GM12874 (cell line): Measurements from ENCODE around the gene GGCX.

Source experiments
- TF ChIP-seq, protein P1 (sequence below): IDR thresholded peaks from 2 replicates; pipeline ENCODE4 v1.5.1; 2011; ENCODE audit warnings: low read depth, mild to moderate bottlenecking, control low read depth, low read length, moderate library complexity; ENCODE audit not compliant: insufficient read depth

Gene GGCX

DNA sequence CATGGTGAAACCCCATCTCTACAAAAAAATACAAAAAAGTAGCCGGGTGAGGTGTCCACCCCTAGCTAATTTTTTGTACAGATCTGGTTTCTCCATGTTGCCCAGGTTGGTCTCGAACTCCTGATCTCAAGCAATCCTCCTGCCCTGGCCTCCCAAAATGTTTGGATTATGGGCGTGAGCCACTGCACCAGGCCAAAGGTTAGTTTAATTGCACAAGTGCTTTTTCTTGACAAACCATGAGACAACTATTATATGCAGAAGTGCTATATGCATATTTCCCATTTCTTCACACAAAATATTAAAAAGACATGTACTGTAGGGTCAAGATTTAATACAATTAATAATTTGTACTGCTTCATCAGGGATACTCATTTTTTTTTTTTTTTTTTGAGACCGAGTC is 5.0 kb upstream of the GGCX start:
- TF ChIP-seq, protein P1, sequence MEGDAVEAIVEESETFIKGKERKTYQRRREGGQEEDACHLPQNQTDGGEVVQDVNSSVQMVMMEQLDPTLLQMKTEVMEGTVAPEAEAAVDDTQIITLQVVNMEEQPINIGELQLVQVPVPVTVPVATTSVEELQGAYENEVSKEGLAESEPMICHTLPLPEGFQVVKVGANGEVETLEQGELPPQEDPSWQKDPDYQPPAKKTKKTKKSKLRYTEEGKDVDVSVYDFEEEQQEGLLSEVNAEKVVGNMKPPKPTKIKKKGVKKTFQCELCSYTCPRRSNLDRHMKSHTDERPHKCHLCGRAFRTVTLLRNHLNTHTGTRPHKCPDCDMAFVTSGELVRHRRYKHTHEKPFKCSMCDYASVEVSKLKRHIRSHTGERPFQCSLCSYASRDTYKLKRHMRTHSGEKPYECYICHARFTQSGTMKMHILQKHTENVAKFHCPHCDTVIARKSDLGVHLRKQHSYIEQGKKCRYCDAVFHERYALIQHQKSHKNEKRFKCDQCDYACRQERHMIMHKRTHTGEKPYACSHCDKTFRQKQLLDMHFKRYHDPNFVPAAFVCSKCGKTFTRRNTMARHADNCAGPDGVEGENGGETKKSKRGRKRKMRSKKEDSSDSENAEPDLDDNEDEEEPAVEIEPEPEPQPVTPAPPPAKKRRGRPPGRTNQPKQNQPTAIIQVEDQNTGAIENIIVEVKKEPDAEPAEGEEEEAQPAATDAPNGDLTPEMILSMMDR, result no peak

DNA sequence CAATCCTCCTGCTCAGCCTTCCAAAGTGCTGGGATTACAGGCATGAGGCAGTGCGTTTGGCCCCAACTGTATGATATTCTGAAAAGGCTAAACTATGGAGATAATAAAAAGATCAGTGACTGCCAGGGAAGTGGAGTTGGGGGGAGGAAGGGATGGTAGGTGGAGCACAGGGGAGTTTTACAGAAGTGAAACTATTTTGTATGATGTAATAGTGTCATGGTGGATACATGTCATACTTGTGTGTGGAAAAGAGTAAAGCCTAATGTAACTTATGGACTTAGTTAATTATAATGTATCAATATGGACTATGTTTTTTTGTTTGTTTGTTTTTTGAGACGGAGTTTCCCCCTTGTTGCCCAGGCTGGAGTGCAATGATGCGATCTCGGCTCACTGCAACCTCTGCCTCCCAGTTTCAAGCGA is 2.9 kb upstream of the GGCX start:
- TF ChIP-seq, protein P1, result no peak

DNA sequence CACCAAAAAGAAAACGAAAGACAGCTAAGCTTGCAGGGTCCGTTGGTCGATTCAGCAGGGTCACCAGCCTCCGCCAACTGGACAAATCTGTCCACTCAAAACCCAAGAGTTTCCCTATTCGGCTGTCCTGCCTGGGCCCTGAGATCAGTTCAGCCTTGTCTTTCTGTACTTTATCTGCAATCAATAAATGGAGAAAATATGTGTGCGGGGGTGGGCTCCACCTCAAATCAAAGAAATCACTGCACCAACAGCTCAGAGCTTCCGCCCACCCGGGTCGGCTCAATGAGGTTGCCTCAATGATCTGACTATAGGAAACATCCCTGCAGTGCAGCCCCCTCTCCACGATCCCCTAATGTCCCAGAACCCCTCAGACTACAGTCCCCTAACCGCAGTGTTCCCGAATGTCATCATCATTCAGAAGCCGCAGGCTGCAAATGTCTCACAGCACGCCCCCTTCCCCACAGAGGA is 447 bp downstream of the GGCX start:
- TF ChIP-seq, protein P1, result no peak

DNA sequence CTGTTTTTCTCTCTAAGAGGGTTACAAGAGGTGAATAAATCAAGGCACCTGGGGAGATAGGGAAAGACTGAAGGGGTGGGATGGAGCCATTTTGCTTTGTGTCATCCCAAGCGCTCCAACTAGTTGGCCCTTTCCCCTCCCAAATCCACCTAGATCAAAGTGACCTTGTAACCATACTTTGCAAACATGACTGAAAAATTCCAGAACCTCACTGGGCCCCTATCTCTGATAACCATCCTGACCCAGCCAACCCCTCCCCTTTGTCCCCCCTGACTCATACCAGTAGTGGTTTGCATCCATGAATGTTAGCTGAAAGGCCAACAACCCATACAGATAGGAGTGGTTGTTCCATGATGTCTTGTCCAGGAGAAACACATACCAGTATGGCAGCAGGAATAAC is 3.1 kb downstream of the GGCX start:
- TF ChIP-seq, protein P1, result no peak

DNA sequence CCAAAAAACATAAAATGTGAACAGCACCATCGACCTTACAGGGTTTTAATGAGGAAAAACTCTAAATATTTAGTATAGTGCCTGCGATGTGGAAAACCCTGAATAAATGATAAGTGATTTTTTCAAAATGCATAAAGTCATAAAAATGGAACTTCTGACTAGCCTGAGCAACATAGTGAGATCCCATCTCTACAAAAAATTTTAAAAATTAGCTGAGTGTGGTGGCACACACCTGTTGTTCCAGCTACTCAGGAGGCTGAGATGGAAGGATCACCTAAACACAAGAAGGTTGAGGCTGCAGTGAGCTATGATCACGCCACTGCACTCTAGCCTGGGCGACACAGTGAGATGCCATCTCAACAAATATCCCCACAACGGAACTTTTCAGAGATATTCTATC is 4.2 kb downstream of the GGCX start:
- TF ChIP-seq, protein P1, result no peak

DNA sequence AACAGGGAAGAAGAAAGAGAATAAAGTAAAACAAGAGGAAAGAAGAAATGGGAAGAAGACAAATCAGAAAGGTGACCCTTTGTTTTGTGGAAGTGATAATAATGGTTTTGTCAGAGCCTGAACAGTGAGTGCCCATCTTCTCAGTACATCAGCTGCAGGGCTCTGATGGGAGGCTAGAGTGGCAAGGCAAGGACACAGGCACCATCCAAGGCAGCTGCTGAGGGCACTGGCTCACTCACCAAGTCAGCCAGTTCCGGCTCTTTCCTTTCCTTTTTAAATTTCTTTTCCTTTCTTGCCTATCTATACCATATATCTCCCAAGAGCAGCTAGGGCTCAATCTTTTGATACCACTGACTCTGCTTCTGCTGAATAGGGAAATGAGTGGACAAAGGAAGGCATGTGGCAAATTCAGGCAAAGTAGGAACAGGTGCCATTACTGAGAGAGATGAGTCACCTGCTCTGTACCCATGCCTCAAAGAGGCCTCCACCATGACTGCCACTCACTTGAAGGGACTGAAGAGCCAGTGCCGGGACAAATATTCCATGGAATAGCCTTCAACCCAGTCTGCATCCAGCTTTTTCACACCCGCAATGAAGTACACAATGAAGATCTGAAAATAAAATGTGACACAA is 6.2 kb downstream of the GGCX start:
- TF ChIP-seq, protein P1, result no peak

DNA sequence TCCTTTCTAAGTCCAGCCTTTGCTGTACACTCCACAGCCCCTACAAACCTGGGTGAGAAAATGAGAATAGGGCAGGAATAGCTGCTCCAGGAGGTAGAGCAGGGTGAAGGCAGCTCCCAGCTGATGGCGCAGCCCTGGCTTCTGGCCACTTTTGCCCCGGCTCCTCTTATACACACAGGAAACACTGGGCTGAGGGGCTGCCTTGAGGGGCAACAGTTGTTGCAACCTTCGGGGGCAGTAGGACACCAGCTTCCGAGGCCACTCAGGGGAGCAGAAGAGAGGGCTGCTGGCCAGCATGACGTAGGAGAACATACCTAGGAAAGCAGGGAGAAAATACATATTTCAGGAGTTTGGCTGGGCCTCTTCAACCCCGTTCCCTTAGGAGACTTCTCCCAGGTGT is 8.1 kb downstream of the GGCX start:
- TF ChIP-seq, protein P1, result no peak
